ENCODE data around the gene PHF19.

DNA sequence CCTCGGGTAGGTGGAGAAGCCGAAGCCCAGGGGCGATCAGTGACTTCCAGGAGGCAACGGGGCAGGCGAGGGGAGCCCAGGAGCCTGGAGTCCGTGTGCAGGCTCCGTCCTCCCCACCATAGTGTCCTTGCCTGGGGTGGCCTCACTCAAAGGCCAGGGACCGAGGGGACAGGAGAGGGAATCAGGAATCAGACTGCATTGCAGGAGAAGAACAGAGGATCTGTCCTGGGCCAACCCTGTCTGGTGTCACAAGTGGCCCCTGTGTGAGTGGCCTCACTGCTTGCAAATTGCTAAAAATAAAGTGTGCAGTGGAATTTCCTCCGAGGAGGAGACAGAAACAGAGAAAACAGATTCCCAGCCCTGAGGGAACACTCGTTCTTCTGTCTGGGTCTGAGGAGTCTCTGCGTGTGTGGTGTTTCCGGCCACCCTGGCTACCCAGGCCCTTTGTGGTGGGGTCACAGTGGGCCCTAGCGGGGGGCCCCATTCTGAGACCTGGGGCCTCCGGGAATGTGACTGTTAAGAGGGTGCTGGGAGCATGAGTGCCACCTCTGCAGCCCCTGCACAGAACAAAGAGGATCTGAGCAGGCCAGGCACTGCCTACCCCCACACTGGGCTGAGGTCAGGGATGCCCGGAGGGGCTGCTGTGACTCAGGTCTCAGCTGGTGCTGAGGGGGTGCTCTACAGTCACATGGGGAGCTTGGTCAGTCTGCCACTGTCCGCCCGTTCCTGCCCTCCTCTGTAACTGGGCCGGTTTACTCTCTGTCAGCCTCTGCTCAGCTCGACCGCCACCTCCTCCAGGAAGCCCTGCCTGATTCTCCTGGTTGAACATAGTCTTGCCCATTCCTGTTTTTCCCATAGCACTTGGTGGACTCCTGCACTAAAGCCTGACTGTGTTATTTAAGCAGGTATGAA, 42.2 kb upstream of the PHF19 start:
- no peak for TF ChIP-seq POLR2A (IDR thresholded peaks at IDR 0.05)
- TF ChIP-seq CTCF (IDR thresholded peaks at IDR 0.05) = no peak

Measured in right lobe of liver (tissue), 4 donors.